ENCODE measurements around the gene CDH22. TPM values are rescaled to one million over a fixed set of nuclear protein-coding genes. Genes with fewer than 3 reads are reported as not detected.

Gene CDH22
- total RNA-seq, 2 donors from 2014 or later, result not detected

GRCh38 chr20:46211331-46211722 is 97.0 kb downstream of the CDH22 start:
- peaks cover 5% of the 10 kb centered on the region for H3K4me1 Mint-ChIP-seq (ENCODE audit: low read depth)
- no peak overlapping the region for H3K27ac Mint-ChIP-seq
- no peaks in the 10 kb centered on the region for H3K9me3 Mint-ChIP-seq
- ATAC-seq (replicated peaks in 1 of 2) (no peak), DNase-seq (no peak)
- H3K36me3 Mint-ChIP-seq (ENCODE audit: insufficient read depth in 2 of 2), result no peaks in the 10 kb centered on the region
- H3K4me3 Mint-ChIP-seq, result no peak overlapping the region
- peaks cover 38% of the 10 kb centered on the region for H3K27me3 Mint-ChIP-seq (ENCODE audit: low read depth)

GRCh38 chr20:46210672-46211330 is 97.5 kb downstream of the CDH22 start:
- Mint-ChIP-seq H3K4me3 (no peak overlapping the region), H3K27ac (no peak overlapping the region), H3K36me3 (ENCODE audit: insufficient read depth in 2 of 2) (no peaks in the 10 kb centered on the region), H3K4me1 (ENCODE audit: low read depth) (peaks cover 10% of the 10 kb centered on the region), H3K27me3 (ENCODE audit: low read depth) (peaks cover 38% of the 10 kb centered on the region), H3K9me3 (no peaks in the 10 kb centered on the region)
- DNase-seq (no peak), ATAC-seq (replicated peaks in 1 of 2) (no peak)

GRCh38 chr20:46209930-46210671 is 98.2 kb downstream of the CDH22 start:
- H3K27me3 Mint-ChIP-seq (ENCODE audit: low read depth), result peaks cover 37% of the 10 kb centered on the region
- ATAC-seq (replicated peaks in 1 of 2), result no peak
- H3K27ac Mint-ChIP-seq, result no peak overlapping the region
- H3K36me3 Mint-ChIP-seq (ENCODE audit: insufficient read depth in 2 of 2), result no peaks in the 10 kb centered on the region
- no peak for DNase-seq
- peaks cover 17% of the 10 kb centered on the region for H3K4me1 Mint-ChIP-seq (ENCODE audit: low read depth)
- no peak overlapping the region for H3K4me3 Mint-ChIP-seq
- H3K9me3 Mint-ChIP-seq, result no peaks in the 10 kb centered on the region

GRCh38 chr20:46207793-46208192 is 100.5 kb downstream of the CDH22 start:
- Mint-ChIP-seq H3K4me3 (no peak overlapping the region), H3K27ac (no peak overlapping the region), H3K27me3 (ENCODE audit: low read depth) (peaks cover 20% of the 10 kb centered on the region), H3K9me3 (no peaks in the 10 kb centered on the region), H3K4me1 (ENCODE audit: low read depth) (peaks cover 25% of the 10 kb centered on the region), H3K36me3 (ENCODE audit: insufficient read depth in 2 of 2) (no peaks in the 10 kb centered on the region)
- no peak for DNase-seq
- ATAC-seq (replicated peaks in 1 of 2), result no peak

GRCh38 chr20:46206992-46207549 is 101.2 kb downstream of the CDH22 start:
- Mint-ChIP-seq H3K27ac (no peak overlapping the region), H3K36me3 (ENCODE audit: insufficient read depth in 2 of 2) (no peaks in the 10 kb centered on the region), H3K4me3 (no peak overlapping the region), H3K4me1 (ENCODE audit: low read depth) (peaks cover 25% of the 10 kb centered on the region), H3K27me3 (ENCODE audit: low read depth) (peaks cover 18% of the 10 kb centered on the region), H3K9me3 (no peaks in the 10 kb centered on the region)
- no peak for ATAC-seq (replicated peaks in 1 of 2)
- no peak for DNase-seq

GRCh38 chr20:46206025-46206424 is 102.3 kb downstream of the CDH22 start:
- DNase-seq (no peak), ATAC-seq (replicated peaks in 1 of 2) (peak; percentile 22 to 26)
- Mint-ChIP-seq H3K27me3 (ENCODE audit: low read depth) (peaks cover 12% of the 10 kb centered on the region), H3K36me3 (ENCODE audit: insufficient read depth in 2 of 2) (no peaks in the 10 kb centered on the region), H3K27ac (no peak overlapping the region), H3K4me3 (no peak overlapping the region), H3K9me3 (no peaks in the 10 kb centered on the region), H3K4me1 (ENCODE audit: low read depth) (peaks cover 25% of the 10 kb centered on the region)

- Mint-ChIP-seq H3K36me3 (ENCODE audit: insufficient read depth in 2 of 2) (no peaks in the 10 kb centered on the region), H3K4me3 (no peak overlapping the region), H3K27ac (no peak overlapping the region), H3K27me3 (ENCODE audit: low read depth) (peaks cover 14% of the 10 kb centered on the region), H3K4me1 (ENCODE audit: low read depth) (peaks cover 25% of the 10 kb centered on the region), H3K9me3 (no peaks in the 10 kb centered on the region)
- no peak for DNase-seq
- no peak for ATAC-seq (replicated peaks in 1 of 2)
These were observed 102.9 kb downstream of the CDH22 start for GRCh38 chr20:46205349-46205748.

GRCh38 chr20:46204594-46205186 is 103.6 kb downstream of the CDH22 start:
- DNase-seq (no peak), ATAC-seq (replicated peaks in 1 of 2) (no peak)
- H3K4me3 Mint-ChIP-seq, result no peak overlapping the region
- H3K9me3 Mint-ChIP-seq, result no peaks in the 10 kb centered on the region
- H3K27ac Mint-ChIP-seq, result no peak overlapping the region
- no peaks in the 10 kb centered on the region for H3K36me3 Mint-ChIP-seq (ENCODE audit: insufficient read depth in 2 of 2)
- peaks cover 25% of the 10 kb centered on the region for H3K4me1 Mint-ChIP-seq (ENCODE audit: low read depth)
- H3K27me3 Mint-ChIP-seq (ENCODE audit: low read depth), result peaks cover 20% of the 10 kb centered on the region

GRCh38 chr20:46203510-46203837 is 104.8 kb downstream of the CDH22 start:
- Mint-ChIP-seq H3K36me3 (ENCODE audit: insufficient read depth in 2 of 2) (no peaks in the 10 kb centered on the region), H3K4me3 (no peak overlapping the region), H3K9me3 (no peaks in the 10 kb centered on the region), H3K27me3 (ENCODE audit: low read depth) (peaks cover 21% of the 10 kb centered on the region), H3K27ac (no peak overlapping the region), H3K4me1 (ENCODE audit: low read depth) (peaks cover 25% of the 10 kb centered on the region)
- no peak for DNase-seq
- no peak for ATAC-seq (replicated peaks in 1 of 2)

GRCh38 chr20:46202766-46203509 is 105.4 kb downstream of the CDH22 start:
- Mint-ChIP-seq H3K4me1 (ENCODE audit: low read depth) (peaks cover 25% of the 10 kb centered on the region), H3K36me3 (ENCODE audit: insufficient read depth in 2 of 2) (no peaks in the 10 kb centered on the region), H3K4me3 (no peak overlapping the region), H3K9me3 (no peaks in the 10 kb centered on the region), H3K27me3 (ENCODE audit: low read depth) (peaks cover 27% of the 10 kb centered on the region), H3K27ac (no peak overlapping the region)
- ATAC-seq (replicated peaks in 1 of 2) (no peak), DNase-seq (no peak)

- H3K9me3 Mint-ChIP-seq, result no peaks in the 10 kb centered on the region
- H3K36me3 Mint-ChIP-seq (ENCODE audit: insufficient read depth in 2 of 2), result no peaks in the 10 kb centered on the region
- no peak for ATAC-seq (replicated peaks in 1 of 2)
- H3K27me3 Mint-ChIP-seq (ENCODE audit: low read depth), result peaks cover 27% of the 10 kb centered on the region
- no peak overlapping the region for H3K27ac Mint-ChIP-seq
- DNase-seq, result no peak
- H3K4me1 Mint-ChIP-seq (ENCODE audit: low read depth), result peaks cover 15% of the 10 kb centered on the region
- no peak overlapping the region for H3K4me3 Mint-ChIP-seq
These were observed 107.4 kb downstream of the CDH22 start for GRCh38 chr20:46200582-46201570.

GRCh38 chr20:46199198-46199597 is 109.1 kb downstream of the CDH22 start:
- ATAC-seq (replicated peaks in 1 of 2), result peak; percentile 43 to 44
- peak; percentile 19 to 22 for DNase-seq
- Mint-ChIP-seq H3K27me3 (ENCODE audit: low read depth) (peaks cover 27% of the 10 kb centered on the region), H3K36me3 (ENCODE audit: insufficient read depth in 2 of 2) (no peaks in the 10 kb centered on the region), H3K4me1 (ENCODE audit: low read depth) (no peaks in the 10 kb centered on the region), H3K4me3 (peak overlapping the region in 1 of 2 donors; percentile 18), H3K27ac (no peak overlapping the region), H3K9me3 (no peaks in the 10 kb centered on the region)
